Loucy (cell line): Measurements from ENCODE around the gene MTCP1.

Experiments
- CTCF ChIP-seq: fragments of 200-600 bp; sonication (generic); conservative IDR thresholded peaks from 2 replicates; pipeline ENCODE4 v1.5.1; 2014; ENCODE audit warnings: mild to moderate bottlenecking, antibody characterized with exemption, low read length
- EZH2phosphoT487 ChIP-seq: fragments of 200-600 bp; IDR thresholded peaks from 2 replicates; pipeline ENCODE4 v1.6.1; 2018; ENCODE audit warnings: antibody characterized with exemption, mild to moderate bottlenecking, moderate library complexity, borderline replicate concordance

GRCh38 chrX:155113097-155113496 is 42.2 kb upstream of the MTCP1 start:
- TF ChIP-seq CTCF (no peak), EZH2phosphoT487 (no peak)
